HG02981 (cell line): ENCODE measurements around the gene ITSN1.

ENCODE experiments used
- ATAC-seq: cut with Tn5 transposase; IDR thresholded peaks from one replicate; pipeline ENCODE4 v1.9.1; 2021; ENCODE audit warnings: mild to moderate bottlenecking, moderate library complexity; ENCODE audit not compliant: unreplicated experiment

ITSN1 gene

GRCh38 chr21:33801424-33802405 lies 159.4 kb downstream of the ITSN1 start:
- ATAC-seq: no peak

GRCh38 chr21:33802481-33802880 lies 160.2 kb downstream of the ITSN1 start:
- no peak for ATAC-seq

GRCh38 chr21:33808715-33809367 lies 166.5 kb downstream of the ITSN1 start:
- ATAC-seq: no peak

- no peak for ATAC-seq
Observed at GRCh38 chr21:33810766-33811165, 168.5 kb downstream of the ITSN1 start.

- ATAC-seq: no peak
Observed at GRCh38 chr21:33811167-33812010, 169.1 kb downstream of the ITSN1 start.

GRCh38 chr21:33813832-33814365 lies 171.6 kb downstream of the ITSN1 start:
- no peak for ATAC-seq

GRCh38 chr21:33815143-33815707 lies 172.9 kb downstream of the ITSN1 start:
- no peak for ATAC-seq

- no peak for ATAC-seq
Observed at GRCh38 chr21:33816174-33816573, 173.9 kb downstream of the ITSN1 start.

GRCh38 chr21:33817138-33817537 lies 174.8 kb downstream of the ITSN1 start:
- no peak for ATAC-seq

GRCh38 chr21:33817663-33818451 lies 175.6 kb downstream of the ITSN1 start:
- ATAC-seq: no peak

GRCh38 chr21:33820230-33820770 lies 178.0 kb downstream of the ITSN1 start:
- ATAC-seq: no peak

GRCh38 chr21:33820798-33821197 lies 178.5 kb downstream of the ITSN1 start:
- ATAC-seq: no peak

GRCh38 chr21:33821503-33822322 lies 179.4 kb downstream of the ITSN1 start:
- ATAC-seq: no peak

- ATAC-seq: no peak
Observed at GRCh38 chr21:33824156-33824941, 182.0 kb downstream of the ITSN1 start.

GRCh38 chr21:33825419-33825818 lies 183.1 kb downstream of the ITSN1 start:
- ATAC-seq: no peak

GRCh38 chr21:33825915-33826314 lies 183.6 kb downstream of the ITSN1 start:
- ATAC-seq: no peak

GRCh38 chr21:33828083-33828482 lies 185.8 kb downstream of the ITSN1 start:
- no peak for ATAC-seq

- ATAC-seq: no peak
Observed at GRCh38 chr21:33828577-33828976, 186.3 kb downstream of the ITSN1 start.
